ENCODE measurements around the gene STARD6.

DNA sequence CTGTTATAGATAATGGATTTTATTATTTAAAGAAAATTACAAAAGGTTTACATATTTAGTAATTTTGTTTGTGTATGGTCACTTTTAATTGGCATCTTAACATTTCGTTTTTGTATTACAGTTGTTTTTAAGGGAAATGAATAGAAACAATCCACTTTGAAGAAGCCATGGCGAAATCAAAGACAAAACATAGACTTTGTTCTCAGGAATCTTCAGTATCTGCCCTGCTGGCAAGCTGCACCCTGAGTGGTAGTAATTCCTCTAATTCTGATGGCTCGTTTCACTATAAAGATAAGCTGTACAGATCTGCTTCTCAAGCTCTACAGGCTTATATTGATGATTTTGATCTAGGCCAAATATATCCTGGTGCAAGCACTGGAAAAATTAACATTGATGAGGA, 2.7 kb upstream of the STARD6 start:
- TF ChIP-seq, protein P1, sequence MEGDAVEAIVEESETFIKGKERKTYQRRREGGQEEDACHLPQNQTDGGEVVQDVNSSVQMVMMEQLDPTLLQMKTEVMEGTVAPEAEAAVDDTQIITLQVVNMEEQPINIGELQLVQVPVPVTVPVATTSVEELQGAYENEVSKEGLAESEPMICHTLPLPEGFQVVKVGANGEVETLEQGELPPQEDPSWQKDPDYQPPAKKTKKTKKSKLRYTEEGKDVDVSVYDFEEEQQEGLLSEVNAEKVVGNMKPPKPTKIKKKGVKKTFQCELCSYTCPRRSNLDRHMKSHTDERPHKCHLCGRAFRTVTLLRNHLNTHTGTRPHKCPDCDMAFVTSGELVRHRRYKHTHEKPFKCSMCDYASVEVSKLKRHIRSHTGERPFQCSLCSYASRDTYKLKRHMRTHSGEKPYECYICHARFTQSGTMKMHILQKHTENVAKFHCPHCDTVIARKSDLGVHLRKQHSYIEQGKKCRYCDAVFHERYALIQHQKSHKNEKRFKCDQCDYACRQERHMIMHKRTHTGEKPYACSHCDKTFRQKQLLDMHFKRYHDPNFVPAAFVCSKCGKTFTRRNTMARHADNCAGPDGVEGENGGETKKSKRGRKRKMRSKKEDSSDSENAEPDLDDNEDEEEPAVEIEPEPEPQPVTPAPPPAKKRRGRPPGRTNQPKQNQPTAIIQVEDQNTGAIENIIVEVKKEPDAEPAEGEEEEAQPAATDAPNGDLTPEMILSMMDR (IDR thresholded peaks at IDR 0.05), result no peak
- no peak for TF ChIP-seq POLR2AphosphoS5 (IDR thresholded peaks at IDR 0.05; ENCODE audit: insufficient read depth in 1 of 2, low read depth in 1 of 2)

Data from vagina (tissue), 2 donors.